Measurements from ENCODE around the gene HDLBP.

The HDLBP gene

DNA sequence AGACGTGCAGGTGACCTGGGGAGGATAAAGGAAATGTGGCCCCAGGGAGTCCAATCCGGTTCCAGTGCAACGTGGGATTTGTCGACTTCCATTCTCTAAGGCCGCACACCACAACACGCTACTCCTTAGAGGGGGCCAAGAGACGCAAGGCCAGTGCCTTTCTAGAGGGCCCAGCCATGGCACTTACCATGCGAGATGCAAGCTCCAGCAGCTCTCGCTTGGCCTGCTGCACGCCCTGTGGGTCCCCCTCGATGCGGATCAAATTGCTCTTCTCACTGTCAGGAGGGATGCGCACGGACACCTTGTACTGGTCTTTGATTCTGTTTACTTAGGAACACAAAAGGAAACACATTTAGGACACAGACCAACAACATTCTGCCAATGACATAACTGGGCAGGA lies 65.8 kb downstream of the HDLBP start:
- no peak for DNase-seq (ENCODE audit: low read depth in 2 of 2)

- no peak for DNase-seq (ENCODE audit: low read depth in 2 of 2)
These were observed 66.6 kb downstream of the HDLBP start for GRCh38 chr2:241248897-241249296.

DNA sequence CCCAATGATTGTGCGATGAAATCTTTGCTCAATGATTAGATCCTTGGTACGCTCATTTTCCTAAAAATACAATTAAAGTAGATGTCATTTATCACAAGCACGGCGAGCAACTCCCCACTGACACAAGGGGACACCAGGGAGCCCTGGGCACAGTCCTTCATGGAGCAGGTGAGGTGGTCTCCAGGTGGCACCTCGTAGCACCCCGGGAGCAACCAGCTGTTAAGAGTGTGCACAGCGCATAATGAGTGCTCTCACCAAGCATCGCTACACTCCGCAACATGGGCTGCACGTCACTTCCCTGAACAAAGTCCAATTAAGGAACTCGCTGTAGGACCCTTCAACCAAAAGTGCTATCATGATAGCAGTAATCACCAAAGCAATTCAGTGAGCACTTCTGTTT lies 67.2 kb downstream of the HDLBP start:
- no peak for DNase-seq (ENCODE audit: low read depth in 2 of 2)

- no peak for DNase-seq (ENCODE audit: low read depth in 2 of 2)
These were observed 71.1 kb downstream of the HDLBP start for GRCh38 chr2:241244368-241244767.

DNA sequence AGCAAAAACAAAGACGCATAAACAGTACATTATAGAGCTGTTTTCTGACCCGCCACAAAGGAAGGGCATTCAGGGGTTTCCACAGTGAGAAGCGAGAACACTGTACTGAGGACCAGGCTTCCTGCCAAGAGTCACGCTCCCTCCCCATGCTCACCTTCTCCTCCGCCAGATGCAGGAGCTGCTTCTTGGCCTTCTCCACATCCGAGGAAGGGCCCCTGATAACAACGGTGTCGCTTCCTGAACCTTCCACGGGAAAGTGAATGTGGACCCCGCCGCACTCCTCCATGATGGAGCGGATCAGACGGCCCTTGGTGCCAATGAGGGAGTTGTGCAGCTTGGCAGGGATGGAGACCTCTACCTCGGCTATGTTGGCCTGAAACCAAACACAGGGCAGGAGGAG lies 73.2 kb downstream of the HDLBP start:
- DNase-seq (ENCODE audit: low read depth in 2 of 2): no peak

DNA sequence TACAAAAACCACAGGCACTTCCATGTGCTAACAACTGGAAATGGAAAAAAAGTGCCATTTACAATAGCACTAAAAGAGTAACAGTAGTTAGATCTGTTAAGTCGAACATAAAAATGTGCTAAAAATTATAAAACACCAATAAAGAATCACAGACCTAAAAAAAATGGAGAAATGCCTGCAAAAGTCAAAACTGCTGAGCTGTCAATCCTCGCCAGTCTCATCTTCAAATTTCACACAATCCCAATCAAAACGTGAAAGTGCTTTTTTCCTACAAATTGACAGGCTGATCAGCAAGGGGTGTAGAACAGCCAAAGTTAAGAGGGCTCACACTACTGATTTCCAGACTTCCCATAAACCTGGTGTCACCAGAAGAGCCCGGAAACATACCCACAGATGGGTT lies 73.8 kb downstream of the HDLBP start:
- no peak for DNase-seq (ENCODE audit: low read depth in 2 of 2)

DNA sequence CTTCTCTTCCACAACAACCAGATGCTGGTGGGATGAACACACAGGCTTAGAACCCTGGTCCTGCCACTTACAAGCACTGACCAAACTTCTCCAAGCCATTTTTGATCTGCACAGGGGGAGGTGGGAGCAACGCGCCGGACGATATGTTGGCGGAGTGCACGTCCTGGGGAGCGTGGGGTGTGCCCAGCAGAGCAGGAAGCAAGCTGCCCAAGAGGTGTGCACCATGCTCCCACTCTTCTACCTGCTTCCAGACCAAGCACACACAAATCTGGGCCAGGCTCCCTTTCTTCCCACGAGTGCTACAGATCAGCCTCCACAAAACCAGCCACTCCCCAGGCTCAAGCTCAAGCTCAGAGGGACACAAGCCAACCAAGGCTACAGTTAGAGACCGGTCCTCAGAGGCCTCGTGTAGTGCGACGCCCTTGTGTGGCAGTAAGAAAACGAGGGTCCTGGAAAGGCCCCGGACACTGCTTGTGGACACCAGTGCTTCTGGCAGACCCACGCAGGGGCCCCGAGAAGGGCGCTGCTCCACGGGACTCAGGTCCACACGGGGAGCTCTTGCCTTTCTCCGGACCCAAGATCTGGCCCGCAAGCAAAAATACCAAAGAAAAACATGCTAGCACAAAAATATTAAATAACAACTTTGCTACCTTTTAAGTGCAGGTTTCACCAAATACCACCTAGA lies 75.0 kb downstream of the HDLBP start:
- DNase-seq (ENCODE audit: low read depth in 2 of 2): no peak

DNA sequence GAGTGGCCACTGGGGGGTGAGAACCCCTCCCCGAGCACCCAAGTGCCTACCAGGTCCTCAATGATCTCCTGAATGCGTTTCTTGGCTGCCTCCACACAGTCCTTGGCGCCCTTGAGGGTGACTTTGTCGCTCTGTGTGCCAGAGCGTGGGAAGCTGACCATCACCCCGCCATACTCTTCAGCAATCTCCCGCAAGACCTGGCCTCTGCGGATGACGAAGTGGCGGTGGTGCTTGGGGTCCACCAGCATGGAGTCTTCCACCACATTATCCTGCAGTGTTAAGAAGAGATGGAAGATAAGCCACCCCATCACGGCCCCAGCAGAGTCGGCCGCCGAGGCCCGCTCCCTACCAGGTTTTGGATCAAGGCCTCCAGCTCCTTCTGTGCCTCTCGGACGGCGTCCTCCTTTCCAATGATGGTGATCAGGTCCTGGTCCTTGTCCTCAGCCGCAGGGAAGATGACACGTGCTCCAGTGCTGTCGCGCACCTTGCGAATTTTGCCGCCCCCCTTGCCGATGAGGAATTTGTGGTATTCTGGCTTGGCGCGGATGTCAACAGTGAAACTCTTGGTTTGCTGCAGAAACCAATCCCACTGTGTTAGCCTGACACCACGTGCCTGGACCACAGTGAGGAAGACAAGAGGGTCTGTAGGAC lies 75.8 kb downstream of the HDLBP start:
- DNase-seq (ENCODE audit: low read depth in 2 of 2): no peak

- no peak for DNase-seq (ENCODE audit: low read depth in 2 of 2)
These were observed 76.7 kb downstream of the HDLBP start for GRCh38 chr2:241238693-241239198.

DNA sequence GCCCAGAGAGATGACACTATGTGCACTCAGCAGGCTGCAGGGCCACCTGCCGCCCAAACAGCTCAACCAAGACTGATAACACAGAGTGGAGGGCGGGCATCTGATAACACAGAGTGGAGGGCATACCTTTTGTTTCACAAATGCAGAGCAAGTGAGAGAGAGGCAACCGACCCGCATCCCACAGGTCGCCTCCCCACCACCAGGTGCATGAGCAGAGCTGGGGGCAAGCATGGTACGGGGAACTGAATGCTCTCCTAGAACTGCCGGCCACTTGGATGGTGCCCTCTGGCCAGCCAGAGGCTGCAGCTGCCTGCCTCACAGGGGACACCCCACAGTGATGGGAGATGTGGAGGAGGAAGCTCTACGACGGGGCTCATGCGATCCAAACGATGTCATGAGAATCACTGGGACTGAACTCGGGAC lies 77.5 kb downstream of the HDLBP start:
- no peak for DNase-seq (ENCODE audit: low read depth in 2 of 2)

GRCh38 chr2:241237047-241237446 lies 78.4 kb downstream of the HDLBP start:
- no peak for DNase-seq (ENCODE audit: low read depth in 2 of 2)

- DNase-seq (ENCODE audit: low read depth in 2 of 2): no peak
These were observed 79.4 kb downstream of the HDLBP start for GRCh38 chr2:241235859-241236593.

DNA sequence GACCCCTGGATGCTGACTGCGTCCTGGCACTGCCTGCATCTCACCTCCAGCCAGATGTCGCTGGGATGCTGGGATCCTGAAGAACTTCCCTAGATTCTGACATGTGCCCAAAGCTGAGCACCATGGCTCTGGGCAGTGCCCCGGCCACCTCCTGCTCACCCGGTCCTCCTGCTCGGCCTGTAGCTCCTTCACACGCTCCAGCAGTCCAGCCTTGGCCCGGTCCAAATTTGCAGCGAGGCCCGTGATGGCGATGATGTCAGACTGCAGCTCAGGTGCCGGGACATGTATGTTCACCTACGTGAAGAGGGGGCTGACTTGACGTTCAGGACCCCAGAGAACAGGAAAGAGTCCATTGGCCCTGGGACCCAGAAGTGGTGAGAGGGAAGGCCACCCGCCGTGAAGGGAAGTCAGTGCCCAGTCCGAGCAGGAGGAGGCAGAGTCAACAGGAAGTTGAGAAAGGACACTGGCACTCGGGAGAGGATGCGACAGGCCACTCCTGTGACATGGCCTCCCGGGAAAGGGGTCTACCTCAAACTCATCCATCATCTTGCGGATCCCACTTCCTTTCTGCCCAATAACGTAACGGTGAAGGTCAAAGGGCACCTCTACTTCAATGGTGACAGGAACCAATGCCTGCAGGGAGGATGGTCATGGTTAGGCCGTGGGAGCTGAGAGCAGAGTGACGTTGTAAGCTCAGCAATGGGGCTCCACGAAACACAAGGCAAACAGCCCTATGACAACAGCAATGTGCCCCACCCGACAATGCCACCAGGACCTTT lies 80.3 kb downstream of the HDLBP start:
- DNase-seq (ENCODE audit: low read depth in 2 of 2): no peak

DNA sequence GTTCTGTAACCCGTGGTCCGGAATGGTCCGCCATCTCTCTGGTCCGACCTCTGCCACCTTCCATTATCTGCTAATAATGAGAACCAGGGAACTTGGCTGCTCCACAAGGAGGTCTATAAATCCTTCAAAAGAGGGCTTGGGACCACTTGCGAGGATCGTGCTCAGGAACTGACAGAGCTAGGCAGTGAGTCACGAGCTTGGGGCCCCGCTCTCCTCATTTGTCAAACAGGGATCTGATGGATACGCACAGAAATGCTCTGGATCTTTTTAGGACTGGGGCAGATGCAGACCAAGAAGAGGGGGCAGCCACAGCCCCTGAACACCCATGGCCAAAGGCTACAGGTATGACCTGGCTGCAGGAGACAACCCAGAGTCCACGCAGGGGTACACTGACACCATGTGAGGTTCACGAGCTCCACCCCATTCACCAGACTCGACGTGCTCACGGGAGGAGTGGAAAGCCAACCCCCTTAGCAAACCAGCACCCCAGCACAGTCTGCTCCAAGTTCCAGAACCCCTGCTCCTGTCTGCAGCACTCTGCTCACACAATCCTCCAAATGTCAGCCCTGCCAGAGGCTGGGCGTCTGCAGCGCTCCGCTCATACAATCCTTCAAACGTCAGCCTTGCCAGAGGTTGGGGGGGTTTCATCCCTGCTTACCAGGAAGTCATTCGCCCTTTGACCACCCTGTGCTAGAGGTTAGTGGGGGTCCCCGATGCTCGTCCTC lies 81.2 kb downstream of the HDLBP start:
- no peak for DNase-seq (ENCODE audit: low read depth in 2 of 2)

GRCh38 chr2:241232736-241233575 lies 82.5 kb downstream of the HDLBP start:
- no peak for DNase-seq (ENCODE audit: low read depth in 2 of 2)

- DNase-seq (ENCODE audit: low read depth in 2 of 2): no peak
These were observed 85.0 kb downstream of the HDLBP start for GRCh38 chr2:241230435-241230834.

DNA sequence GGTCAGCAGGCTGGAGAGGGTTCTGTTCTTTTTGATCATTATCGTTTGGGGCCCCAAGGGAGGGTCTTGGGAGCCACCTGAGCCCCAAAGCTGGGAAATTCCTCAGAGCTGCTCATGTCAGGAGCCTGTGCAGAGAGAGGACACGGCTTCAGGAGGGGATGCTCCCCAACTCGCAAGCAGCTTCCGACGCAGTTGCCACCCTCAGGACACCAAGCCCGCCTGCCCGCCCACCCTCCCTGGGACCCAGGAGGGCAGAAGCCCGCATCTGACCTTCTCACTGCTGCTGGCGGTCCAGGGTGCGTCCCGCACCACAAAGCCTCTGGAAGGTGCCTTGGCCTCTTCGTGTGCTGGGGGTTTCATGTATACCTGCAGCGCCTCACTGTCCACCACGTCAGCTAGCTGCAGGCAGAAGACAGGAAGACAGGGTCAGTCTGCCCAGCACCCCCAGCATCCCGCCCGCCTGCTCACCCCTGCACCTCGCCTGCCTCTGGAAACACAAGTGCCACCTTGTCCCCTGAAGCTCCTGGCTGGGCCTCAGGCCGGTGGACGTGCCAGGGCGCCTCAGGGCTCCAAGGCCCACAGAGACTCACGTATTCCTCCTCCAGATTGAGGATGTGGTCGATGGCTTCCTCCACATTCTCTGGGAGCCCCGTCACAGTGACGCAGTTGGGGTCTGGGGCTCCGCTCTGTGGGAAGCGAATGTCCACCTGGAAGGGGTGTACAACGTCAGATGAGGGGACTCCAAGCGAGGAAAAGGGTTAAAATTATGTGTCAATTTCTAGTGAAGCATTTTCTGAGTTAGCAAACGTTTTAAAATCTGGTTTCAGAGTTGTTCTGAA lies 85.7 kb downstream of the HDLBP start:
- no peak for DNase-seq (ENCODE audit: low read depth in 2 of 2)

DNA sequence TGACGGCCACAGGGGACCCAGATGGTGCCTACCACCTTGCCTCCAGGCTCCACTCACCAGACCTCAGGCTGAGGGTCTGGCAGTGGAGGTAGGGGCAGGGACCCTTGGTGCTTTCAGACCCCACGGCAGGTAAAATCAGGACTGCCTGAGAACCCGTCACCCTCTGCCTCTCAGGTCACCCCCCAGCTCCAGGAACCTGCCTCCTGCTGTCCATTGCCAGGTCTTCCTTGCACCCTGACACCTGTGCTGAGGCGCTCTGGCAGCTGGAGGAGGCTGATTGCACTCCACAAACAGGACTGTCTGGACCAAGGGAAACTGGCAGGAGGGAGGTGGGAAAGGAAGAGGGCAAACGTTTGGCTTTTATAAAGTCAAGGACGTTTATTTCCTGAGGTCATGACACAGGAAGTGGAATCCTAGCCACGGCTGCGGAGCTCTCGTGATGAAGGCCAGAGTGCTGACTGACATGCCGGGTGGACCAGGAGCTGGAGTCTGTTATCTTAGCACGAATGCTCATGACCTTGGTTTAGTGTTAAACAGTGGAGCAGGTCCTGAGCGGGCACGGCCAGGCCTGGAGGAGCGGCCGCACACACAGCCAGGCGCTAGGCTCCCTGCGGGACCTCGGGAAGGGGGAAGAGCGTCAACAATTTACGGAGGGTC lies 86.5 kb downstream of the HDLBP start:
- DNase-seq (ENCODE audit: low read depth in 2 of 2): no peak
